ENCODE data around the gene LRRC57.

GRCh38 chr15:42493679-42494078, 54.9 kb downstream of the LRRC57 start:
- TF ChIP-seq CTCF (IDR thresholded peaks at IDR 0.05), result no peak
- TF ChIP-seq POLR2A (IDR thresholded peaks at IDR 0.05), result no peak
